NCI-H2029 treated with DMSO at 0.1 percent for 48 hours (cell line): Measurements from ENCODE around the gene TMEM266.

ENCODE experiments used
- DNase-seq: peaks from one replicate; lab custom pipeline; 2025; lab: John Stamatoyannopoulos, UW

The TMEM266 gene

GRCh38 chr15:76251717-76252116, 191.9 kb downstream of the TMEM266 start:
- no peak for DNase-seq

GRCh38 chr15:76252249-76252648, 192.5 kb downstream of the TMEM266 start:
- no peak for DNase-seq

- DNase-seq: no peak
Measured at GRCh38 chr15:76253691-76254473, 194.1 kb downstream of the TMEM266 start.
